Measurements from ENCODE around the gene DPP6.

- no peak for TF ChIP-seq CTCF (conservative IDR thresholded peaks at IDR 0.05 in 1 of 2, IDR thresholded peaks at IDR 0.05 in 1 of 2; ENCODE audit: extremely low read depth in 1 of 2, insufficient read depth in 1 of 2, low read depth in 1 of 2, low read length in 2 of 2)
- no peak for TF ChIP-seq EZH2 (IDR thresholded peaks at IDR 0.05; ENCODE audit: borderline replicate concordance, low read length)
Observed at GRCh38 chr7:154853727-154854095, 801.5 kb downstream of the DPP6 start.
